T-cell (primary cell): Measurements from ENCODE around the gene SAPCD2. TPM values are rescaled to one million over a fixed set of nuclear protein-coding genes. Genes with fewer than 3 reads are reported as not detected.

Experiments
- ATAC-seq, 4 experiments: fragments of 200-7000 bp in 3 of 4; fragments of 150-1000 bp in 1 of 4; cut with Tn5 transposase; replicated peaks in 1 of 4; 1 replicate in 3 of 4; 2 replicates in 1 of 4; pipeline ENCODE4 v1.10.0; 2021; ENCODE audit warnings: moderate library complexity in 3 of 4, mild to moderate bottlenecking in 2 of 4, moderate number of reproducible peaks in 1 of 4
- CTCF ChIA-PET, 2 donors: fragments of 300-600 bp; sonication (Branson Sonifier 250); formaldehyde crosslinking; loops; one replicate each; lab custom pipeline; 2022; ENCODE audit warnings: antibody characterized with exemption in 2 of 2; lab: Charles Lee
- POLR2A ChIA-PET, 2 donors: fragments of 300-600 bp; sonication (Branson Sonifier 250); formaldehyde crosslinking; loops; one replicate each; lab custom pipeline; 2022; ENCODE audit warnings: antibody characterized with exemption in 2 of 2; lab: Charles Lee
- DNase-seq, 35 experiments: peaks; one replicate each; pipeline versions ENCODE4 v3.0.0 to v3.0.0-alpha.2; 2013 to 2023
- H3K27ac ChIP-seq: one replicate; pipeline ENCODE4 v1.5.1; 2013; ENCODE audit warnings: low read length
- H3K27me3 ChIP-seq, 2 experiments: replicated peaks in 1 of 2; 1 replicate in 1 of 2; 2 replicates in 1 of 2; pipeline versions ENCODE4 v1.6.1 to v1.7.0; 2013; ENCODE audit warnings: low read length in 1 of 2, mixed read lengths in 1 of 2; ENCODE audit not compliant: control insufficient read depth in 2 of 2, insufficient read depth in 2 of 2; ENCODE audit errors: extremely low read depth in 1 of 2
- H3K36me3 ChIP-seq, 2 donors: 1 replicate in 1 of 2; 2 replicates in 1 of 2; pipeline versions ENCODE4 v1.6.1 to v1.7.0; 2013; ENCODE audit warnings: low read length in 1 of 2; ENCODE audit not compliant: control insufficient read depth in 2 of 2, insufficient read depth in 1 of 2; ENCODE audit errors: extremely low read depth in 1 of 2
- H3K4me1 ChIP-seq, 2 experiments: 1 replicate in 1 of 2; 2 replicates in 1 of 2; pipeline versions ENCODE4 v1.6.1 to v1.7.0; 2013; ENCODE audit warnings: low read length in 2 of 2, mixed read lengths in 1 of 2; ENCODE audit not compliant: insufficient read depth in 2 of 2, control insufficient read depth in 1 of 2; ENCODE audit errors: extremely low read depth in 1 of 2
- H3K4me3 ChIP-seq, 2 donors: 1 replicate in 1 of 2; 2 replicates in 1 of 2; pipeline versions ENCODE4 v1.5.1 to v1.7.0; 2013; ENCODE audit warnings: mild to moderate bottlenecking in 2 of 2, low read length in 1 of 2, moderate library complexity in 1 of 2; ENCODE audit not compliant: control insufficient read depth in 1 of 2; ENCODE audit errors: extremely low read depth in 1 of 2
- H3K9me3 ChIP-seq: 2 replicates; pipeline ENCODE4 v1.7.0; 2013
- H3K27ac Mint-ChIP-seq, 2 donors: one replicate each; pipeline ENCODE4 v1.8.0; 2020 to 2021; ENCODE audit warnings: mild to moderate bottlenecking in 2 of 2, mixed read lengths in 2 of 2
- H3K27me3 Mint-ChIP-seq, 2 donors: one replicate each; pipeline ENCODE4 v1.8.0; 2021 to 2022; ENCODE audit warnings: mixed read lengths in 2 of 2
- H3K36me3 Mint-ChIP-seq: one replicate; pipeline ENCODE4 v1.8.0; 2021; ENCODE audit warnings: mixed read lengths
- H3K4me1 Mint-ChIP-seq, 3 donors: one replicate each; pipeline ENCODE4 v1.8.0; 2020 to 2022; ENCODE audit warnings: mixed read lengths in 3 of 3, mild to moderate bottlenecking in 1 of 3
- H3K4me3 Mint-ChIP-seq, 3 donors: one replicate each; pipeline ENCODE4 v1.8.0; 2020 to 2022; ENCODE audit warnings: mild to moderate bottlenecking in 3 of 3, mixed read lengths in 3 of 3, moderate library complexity in 3 of 3
- H3K9me3 Mint-ChIP-seq, 3 donors: one replicate each; pipeline ENCODE4 v1.8.0; 2020 to 2022; ENCODE audit warnings: mixed read lengths in 3 of 3
- WGBS: methylation state at CpG from one replicate; pipeline ENCODE4 v1.1.5; 2013; ENCODE audit warnings: missing lambda C conversion rate; ENCODE audit not compliant: insufficient coverage; 5-methylcytosine and 5-hydroxymethylcytosine counted together
- total RNA-seq, 35 experiments: library from RNA in 6 of 35; stranded (reverse) in 6 of 35; fragments of 120-200 nt in 1 of 35; gene quantifications; one replicate each; pipeline versions ENCODE4 v1.2.1 to v1.2.4 and lab custom pipeline; 2013 to 2026

Gene SAPCD2
- total RNA-seq, 5 donors from 2014 or later (not counting 1 experiment from before 2014, with no cell fraction given): 0.33 to 1.0 (median 0.83) TPM

- POLR2A ChIA-PET: interaction anchor here in 1 of 2 donors (0.7 kb wide), 1 partner anchor 11 kb away, joined by 3 read pairs; no protein-coding TSS in a partner anchor
- DNase-seq: no peak
- no peak overlapping the region for H3K27ac Mint-ChIP-seq
Observed at GRCh38 chr9:137019891-137020683, 50.3 kb downstream of the SAPCD2 start.

DNA sequence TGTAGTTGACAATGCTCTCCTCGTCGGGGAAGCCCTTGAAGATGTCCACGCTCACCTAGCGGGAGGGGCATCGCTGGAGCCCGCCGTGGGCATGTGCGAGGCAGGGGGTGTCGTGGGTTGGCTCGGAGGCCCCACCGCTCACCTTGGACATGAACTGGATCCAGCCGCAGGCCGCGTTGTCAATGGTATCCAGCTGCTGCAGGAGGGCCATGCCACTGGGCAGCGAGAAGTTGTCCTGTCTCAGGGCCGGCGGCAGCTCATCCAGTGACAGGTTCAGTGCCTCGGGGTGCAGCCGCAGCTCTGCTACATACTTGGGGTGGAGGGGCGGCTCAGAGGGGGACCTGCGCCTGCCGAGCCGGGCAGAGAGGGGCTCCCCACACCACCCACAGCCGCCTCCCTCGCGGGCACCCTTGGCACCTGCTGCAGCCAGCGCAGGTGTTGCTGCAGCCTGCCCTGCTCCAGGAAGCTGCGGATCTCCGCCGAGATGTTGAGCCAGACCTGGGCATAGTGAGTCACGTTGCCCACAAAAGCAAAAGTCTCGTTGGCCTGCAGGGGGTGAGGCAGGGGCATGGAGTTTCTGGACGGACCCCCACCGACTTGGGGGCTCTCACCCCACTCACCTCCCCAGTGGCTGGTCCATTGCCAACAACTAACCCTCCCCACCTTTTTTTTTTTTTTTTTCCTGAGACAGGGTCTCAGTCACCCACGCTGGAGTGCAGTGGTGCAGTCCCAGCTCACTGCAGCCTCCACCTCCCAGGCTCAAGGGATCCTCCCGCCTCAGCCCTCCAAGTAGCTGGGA lies 51.4 kb downstream of the SAPCD2 start:
- no peak for ATAC-seq
- DNase-seq: no peak
- H3K27ac Mint-ChIP-seq: no peak overlapping the region
- H3K9me3 Mint-ChIP-seq: no peaks in the 10 kb centered on the region
- CTCF ChIA-PET: no interaction called here
- WGBS: 94% methylated on average over 21 of the region's 36 CpGs
- H3K36me3 ChIP-seq: peaks cover 6 to 48% of the 10 kb centered on the region in 2 donors
- H3K27me3 ChIP-seq: no peaks in the 10 kb centered on the region
- no peak overlapping the region for H3K4me3 Mint-ChIP-seq
- no peaks in the 10 kb centered on the region for H3K27me3 Mint-ChIP-seq
- no peak overlapping the region for H3K4me3 ChIP-seq
- POLR2A ChIA-PET: interaction anchor here in 1 of 2 donors (0.7 kb wide), 1 partner anchor 12 kb away, joined by 3 read pairs; no protein-coding TSS in a partner anchor
- H3K4me1 Mint-ChIP-seq: peaks cover 0 to 4% (median 0%) of the 10 kb centered on the region in 3 donors
- no peaks in the 10 kb centered on the region for H3K9me3 ChIP-seq
- H3K27ac ChIP-seq: no peak overlapping the region
- peaks cover 0 to 9% of the 10 kb centered on the region in 2 experiments for H3K4me1 ChIP-seq
- peaks cover 8% of the 10 kb centered on the region for H3K36me3 Mint-ChIP-seq

More at GRCh38 chr9:137019891-137020683, 50.3 kb downstream of the SAPCD2 start:
- Histone ChIP-seq H3K4me3 (no peak overlapping the region), H3K27ac (no peak overlapping the region), H3K27me3 (no peaks in the 10 kb centered on the region), H3K4me1 (peaks cover 0 to 17% of the 10 kb centered on the region in 2 experiments), H3K9me3 (no peaks in the 10 kb centered on the region), H3K36me3 (peaks cover 6 to 37% of the 10 kb centered on the region in 2 donors)
- H3K36me3 Mint-ChIP-seq: peaks cover 8% of the 10 kb centered on the region
- H3K9me3 Mint-ChIP-seq: no peaks in the 10 kb centered on the region
- no peaks in the 10 kb centered on the region for H3K27me3 Mint-ChIP-seq
- ATAC-seq: no peak
- CTCF ChIA-PET: interaction anchor here in 1 of 2 donors (0.6 kb wide), 1 partner anchor 532 kb away, joined by 6 read pairs; no protein-coding TSS in a partner anchor
- 96% methylated on average over 23 of the region's 34 CpGs for WGBS
- peaks cover 0 to 7% (median 0%) of the 10 kb centered on the region in 3 donors for H3K4me1 Mint-ChIP-seq
- no peak overlapping the region for H3K4me3 Mint-ChIP-seq

DNA sequence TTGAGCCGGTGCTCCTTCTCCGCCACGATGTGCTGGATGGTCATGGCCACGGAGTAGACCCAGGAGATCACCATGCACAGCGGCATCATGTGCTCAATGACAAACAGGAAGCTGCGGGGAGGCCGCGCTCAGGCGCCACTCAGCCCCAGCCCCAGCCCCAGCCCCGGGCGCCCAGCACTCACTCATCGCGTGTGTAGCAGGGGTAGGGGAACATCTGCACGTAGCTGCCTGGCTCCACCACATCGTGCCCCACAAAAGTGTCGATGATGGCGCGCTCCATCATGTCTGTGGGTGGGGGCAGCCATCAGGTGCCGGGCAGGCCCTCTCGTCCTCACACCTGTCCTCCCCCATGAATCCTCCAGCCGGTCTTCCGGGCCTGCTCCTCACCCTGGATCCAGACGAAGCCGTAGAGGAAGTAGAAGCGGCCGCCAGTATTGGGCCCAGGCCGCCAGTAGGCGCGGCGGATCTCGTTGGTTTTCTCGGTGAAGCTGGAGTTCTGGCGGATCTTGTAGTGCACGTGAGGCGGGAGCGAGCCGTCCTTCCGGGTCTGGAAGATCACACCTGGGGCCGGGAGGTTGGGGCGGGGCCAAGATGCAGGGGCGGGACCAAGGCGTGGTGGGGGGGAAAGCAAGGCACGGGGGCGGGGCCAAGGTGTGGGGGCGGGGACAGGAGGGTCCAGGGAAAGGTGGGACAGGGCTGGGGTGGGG lies 52.4 kb downstream of the SAPCD2 start:
- no peaks in the 10 kb centered on the region for H3K27me3 ChIP-seq
- no peak for DNase-seq
- H3K27me3 Mint-ChIP-seq: no peaks in the 10 kb centered on the region
- no peak overlapping the region for H3K4me3 ChIP-seq
- ATAC-seq: no peak
- H3K4me1 Mint-ChIP-seq: peaks cover 0 to 2% (median 0%) of the 10 kb centered on the region in 3 donors
- peaks cover 0 to 9% of the 10 kb centered on the region in 2 experiments for H3K4me1 ChIP-seq
- no peak overlapping the region for H3K27ac ChIP-seq
- ChIA-PET POLR2A (no interaction called here), CTCF (no interaction called here)
- H3K4me3 Mint-ChIP-seq: no peak overlapping the region
- peaks cover 6 to 48% of the 10 kb centered on the region in 2 donors for H3K36me3 ChIP-seq
- peaks cover 8% of the 10 kb centered on the region for H3K36me3 Mint-ChIP-seq
- H3K9me3 Mint-ChIP-seq: no peaks in the 10 kb centered on the region
- WGBS: 94% methylated on average over 33 of the region's 45 CpGs
- no peaks in the 10 kb centered on the region for H3K9me3 ChIP-seq
- no peak overlapping the region for H3K27ac Mint-ChIP-seq

- no peaks in the 10 kb centered on the region for H3K9me3 Mint-ChIP-seq
- WGBS: 97% methylated on average over 28 of the region's 28 CpGs
- H3K27ac Mint-ChIP-seq: no peak overlapping the region
- ATAC-seq (no peak), DNase-seq (no peak)
- Histone ChIP-seq H3K36me3 (peaks cover 6 to 52% of the 10 kb centered on the region in 2 donors), H3K9me3 (no peaks in the 10 kb centered on the region), H3K4me1 (peaks cover 0 to 9% of the 10 kb centered on the region in 2 experiments), H3K4me3 (no peak overlapping the region), H3K27ac (no peak overlapping the region), H3K27me3 (no peaks in the 10 kb centered on the region)
- H3K36me3 Mint-ChIP-seq: peaks cover 11% of the 10 kb centered on the region
- peaks cover 0 to under 1% (median 0%) of the 10 kb centered on the region in 3 donors for H3K4me1 Mint-ChIP-seq
- no peaks in the 10 kb centered on the region for H3K27me3 Mint-ChIP-seq
- no peak overlapping the region for H3K4me3 Mint-ChIP-seq
- ChIA-PET CTCF (no interaction called here), POLR2A (no interaction called here)
Observed at GRCh38 chr9:137017071-137017470, 53.3 kb downstream of the SAPCD2 start.

DNA sequence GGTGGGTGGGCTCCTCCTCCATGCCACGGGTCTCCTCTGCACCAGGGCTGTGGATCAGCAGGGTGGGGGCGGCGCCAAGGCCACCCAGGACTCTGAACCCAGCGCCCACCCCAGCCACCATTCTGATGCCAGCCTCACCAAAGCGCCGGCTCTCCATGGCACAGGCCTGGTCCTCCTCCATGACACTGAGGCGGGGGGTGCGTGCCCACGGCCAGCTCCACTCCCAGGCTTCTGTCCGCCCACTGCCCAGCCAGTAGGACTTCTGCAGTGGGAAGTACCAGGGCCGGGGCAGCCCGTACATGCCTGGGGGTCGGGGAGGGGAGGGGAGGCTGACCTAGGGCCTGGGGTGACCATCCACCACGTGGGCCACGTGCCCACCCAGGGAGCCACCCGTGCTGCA lies 53.9 kb downstream of the SAPCD2 start:
- no peak overlapping the region for H3K4me3 Mint-ChIP-seq
- Histone ChIP-seq H3K9me3 (no peaks in the 10 kb centered on the region), H3K27me3 (no peaks in the 10 kb centered on the region), H3K4me3 (no peak overlapping the region), H3K36me3 (peaks cover 6 to 55% of the 10 kb centered on the region in 2 donors), H3K4me1 (peaks cover 0 to 5% of the 10 kb centered on the region in 2 experiments), H3K27ac (no peak overlapping the region)
- no peak for ATAC-seq
- H3K9me3 Mint-ChIP-seq: no peaks in the 10 kb centered on the region
- H3K4me1 Mint-ChIP-seq: no peaks in the 10 kb centered on the region
- H3K36me3 Mint-ChIP-seq: peaks cover 14% of the 10 kb centered on the region
- ChIA-PET POLR2A (no interaction called here), CTCF (no interaction called here)
- no peak for DNase-seq
- H3K27me3 Mint-ChIP-seq: no peaks in the 10 kb centered on the region
- H3K27ac Mint-ChIP-seq: no peak overlapping the region
- WGBS: 98% methylated on average over 9 of the region's 16 CpGs

DNA sequence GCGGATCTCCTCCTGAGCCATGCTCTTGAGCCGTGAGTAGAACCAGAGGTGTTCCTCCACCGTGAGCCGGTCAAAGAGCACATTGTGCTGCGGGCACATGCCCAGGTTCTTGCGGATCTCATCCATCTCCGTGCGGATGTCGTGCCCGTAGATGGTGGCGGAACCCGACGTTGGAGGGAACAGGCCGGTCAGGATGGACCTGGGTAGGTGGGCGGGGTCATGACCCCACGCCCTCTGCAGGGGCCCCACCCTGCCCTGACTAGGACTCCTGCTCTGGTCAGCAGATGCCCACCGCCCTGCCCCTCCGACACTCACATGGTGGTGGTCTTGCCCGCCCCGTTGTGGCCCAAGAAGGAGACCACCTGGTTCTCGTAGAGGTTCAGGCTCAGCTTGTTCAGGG lies 54.4 kb downstream of the SAPCD2 start:
- Histone ChIP-seq H3K36me3 (peaks cover 6 to 57% of the 10 kb centered on the region in 2 donors), H3K4me1 (peaks cover 0 to under 1% of the 10 kb centered on the region in 2 experiments), H3K27ac (no peak overlapping the region), H3K4me3 (no peak overlapping the region), H3K27me3 (no peaks in the 10 kb centered on the region), H3K9me3 (no peaks in the 10 kb centered on the region)
- no peak overlapping the region for H3K4me3 Mint-ChIP-seq
- CTCF ChIA-PET: no interaction called here
- H3K27me3 Mint-ChIP-seq: no peaks in the 10 kb centered on the region
- H3K27ac Mint-ChIP-seq: no peak overlapping the region
- H3K4me1 Mint-ChIP-seq: no peaks in the 10 kb centered on the region
- H3K9me3 Mint-ChIP-seq: no peaks in the 10 kb centered on the region
- POLR2A ChIA-PET: no interaction called here
- ATAC-seq: no peak
- WGBS: 92% methylated on average over 19 of the region's 21 CpGs
- no peak for DNase-seq
- peaks cover 14% of the 10 kb centered on the region for H3K36me3 Mint-ChIP-seq
